ENCODE measurements around the gene BRCC3. TPM values are rescaled to one million over a fixed set of nuclear protein-coding genes. Genes with fewer than 3 reads are reported as not detected.

BRCC3 gene
- polyA plus RNA-seq, 4 donors = 14.3 to 29.8 (median 24.1) TPM

- DNase-seq = no peak
- WGBS, 3 donors = 72 to 90% (median 75%) methylated on average over 1 of the region's 1 CpG
- Histone ChIP-seq H3K36me3 (ENCODE audit: control insufficient read depth in 3 of 3, insufficient read depth in 2 of 3, low read depth in 1 of 3, low read length in 3 of 3) (no peaks in the 10 kb centered on the region), H3K27me3 (ENCODE audit: control insufficient read depth in 3 of 3, insufficient read depth in 3 of 3, low read length in 3 of 3) (no peaks in the 10 kb centered on the region), H3K9me3 (ENCODE audit: control insufficient read depth in 2 of 2, insufficient read depth in 1 of 2, low read depth in 1 of 2, low read length in 1 of 2) (no peaks in the 10 kb centered on the region), H3K4me1 (ENCODE audit: control insufficient read depth in 3 of 3, insufficient read depth in 2 of 3, low read depth in 1 of 3, low read length in 2 of 3) (no peaks in the 10 kb centered on the region), H3K27ac (ENCODE audit: low read depth in 1 of 3, low read length in 2 of 3) (no peak overlapping the region), H3K4me3 (ENCODE audit: low read depth in 1 of 3, low read length in 3 of 3) (no peak overlapping the region)
- FAIRE-seq = no peak
Observed at GRCh38 chrX:155069414-155069813, 1.9 kb upstream of the BRCC3 start.

- Histone ChIP-seq H3K36me3 (ENCODE audit: control insufficient read depth in 3 of 3, insufficient read depth in 2 of 3, low read depth in 1 of 3, low read length in 3 of 3) (no peaks in the 10 kb centered on the region), H3K4me1 (ENCODE audit: control insufficient read depth in 3 of 3, insufficient read depth in 2 of 3, low read depth in 1 of 3, low read length in 2 of 3) (no peaks in the 10 kb centered on the region), H3K27me3 (ENCODE audit: control insufficient read depth in 3 of 3, insufficient read depth in 3 of 3, low read length in 3 of 3) (no peaks in the 10 kb centered on the region), H3K4me3 (ENCODE audit: low read depth in 1 of 3, low read length in 3 of 3) (peak overlapping the region in 2 of 3 donors; percentile 66 to 87), H3K9me3 (ENCODE audit: control insufficient read depth in 2 of 2, insufficient read depth in 1 of 2, low read depth in 1 of 2, low read length in 1 of 2) (no peaks in the 10 kb centered on the region), H3K27ac (ENCODE audit: low read depth in 1 of 3, low read length in 2 of 3) (peak overlapping the region in 1 of 3 donors; percentile 84)
- FAIRE-seq (no peak), DNase-seq (peak; percentile 18 to 23)
- WGBS, 3 donors = 4 to 31% (median 6%) methylated on average over 12 of the region's 12 CpGs
Observed at GRCh38 chrX:155070038-155070437, 1.3 kb upstream of the BRCC3 start.

- FAIRE-seq (no peak), DNase-seq (no peak)
- H3K27ac ChIP-seq (ENCODE audit: low read depth in 1 of 3, low read length in 2 of 3) = peak overlapping the region; percentile 74 to 94 (median 84)
- no peaks in the 10 kb centered on the region for H3K9me3 ChIP-seq (ENCODE audit: control insufficient read depth in 2 of 2, insufficient read depth in 1 of 2, low read depth in 1 of 2, low read length in 1 of 2)
- H3K36me3 ChIP-seq (ENCODE audit: control insufficient read depth in 3 of 3, insufficient read depth in 2 of 3, low read depth in 1 of 3, low read length in 3 of 3) = no peaks in the 10 kb centered on the region
- WGBS, 3 donors = 1 to 45% (median 3%) methylated on average over 16 of the region's 16 CpGs
- H3K27me3 ChIP-seq (ENCODE audit: control insufficient read depth in 3 of 3, insufficient read depth in 3 of 3, low read length in 3 of 3) = no peaks in the 10 kb centered on the region
- H3K4me3 ChIP-seq (ENCODE audit: low read depth in 1 of 3, low read length in 3 of 3) = peak overlapping the region; percentile 53 to 87 (median 66)
- no peaks in the 10 kb centered on the region for H3K4me1 ChIP-seq (ENCODE audit: control insufficient read depth in 3 of 3, insufficient read depth in 2 of 3, low read depth in 1 of 3, low read length in 2 of 3)
Observed at GRCh38 chrX:155070663-155070974, 689 bp upstream of the BRCC3 start.

GRCh38 chrX:155071694-155072280 lies 479 bp downstream of the BRCC3 start:
- H3K4me3 ChIP-seq (ENCODE audit: low read depth in 1 of 3, low read length in 3 of 3) = peak overlapping the region; percentile 60 to 80 (median 69)
- WGBS, 3 donors = 1 to 44% (median 7%) methylated on average over 17 to 25 of the region's 25 CpGs
- peaks cover 0 to 3% (median 0%) of the 10 kb centered on the region in 3 donors for H3K36me3 ChIP-seq (ENCODE audit: control insufficient read depth in 3 of 3, insufficient read depth in 2 of 3, low read depth in 1 of 3, low read length in 3 of 3)
- H3K9me3 ChIP-seq (ENCODE audit: control insufficient read depth in 2 of 2, insufficient read depth in 1 of 2, low read depth in 1 of 2, low read length in 1 of 2) = no peaks in the 10 kb centered on the region
- no peaks in the 10 kb centered on the region for H3K27me3 ChIP-seq (ENCODE audit: control insufficient read depth in 3 of 3, insufficient read depth in 3 of 3, low read length in 3 of 3)
- FAIRE-seq (no peak), DNase-seq (peak in 1 of 2 donors; percentile 13)
- peak overlapping the region; percentile 4 to 94 (median 81) for H3K27ac ChIP-seq (ENCODE audit: low read depth in 1 of 3, low read length in 2 of 3)
- no peaks in the 10 kb centered on the region for H3K4me1 ChIP-seq (ENCODE audit: control insufficient read depth in 3 of 3, insufficient read depth in 2 of 3, low read depth in 1 of 3, low read length in 2 of 3)

- Histone ChIP-seq H3K4me3 (ENCODE audit: low read depth in 1 of 3, low read length in 3 of 3) (no peak overlapping the region), H3K27me3 (ENCODE audit: control insufficient read depth in 3 of 3, insufficient read depth in 3 of 3, low read length in 3 of 3) (no peaks in the 10 kb centered on the region), H3K27ac (ENCODE audit: low read depth in 1 of 3, low read length in 2 of 3) (no peak overlapping the region), H3K4me1 (ENCODE audit: control insufficient read depth in 3 of 3, insufficient read depth in 2 of 3, low read depth in 1 of 3, low read length in 2 of 3) (no peaks in the 10 kb centered on the region), H3K9me3 (ENCODE audit: control insufficient read depth in 2 of 2, insufficient read depth in 1 of 2, low read depth in 1 of 2, low read length in 1 of 2) (no peaks in the 10 kb centered on the region), H3K36me3 (ENCODE audit: control insufficient read depth in 3 of 3, insufficient read depth in 2 of 3, low read depth in 1 of 3, low read length in 3 of 3) (peaks cover 0 to 7% (median 0%) of the 10 kb centered on the region in 3 donors)
- DNase-seq (peak; percentile 8 to 42), FAIRE-seq (no peak)
- WGBS, 3 donors = 83 to 89% (median 84%) methylated on average over 23 to 24 of the region's 24 CpGs
Observed at GRCh38 chrX:155086202-155086840, 15.0 kb downstream of the BRCC3 start.

GRCh38 chrX:155086961-155087735 lies 15.8 kb downstream of the BRCC3 start:
- no peak overlapping the region for H3K27ac ChIP-seq (ENCODE audit: low read depth in 1 of 3, low read length in 2 of 3)
- H3K4me3 ChIP-seq (ENCODE audit: low read depth in 1 of 3, low read length in 3 of 3) = no peak overlapping the region
- no peaks in the 10 kb centered on the region for H3K27me3 ChIP-seq (ENCODE audit: control insufficient read depth in 3 of 3, insufficient read depth in 3 of 3, low read length in 3 of 3)
- FAIRE-seq = no peak
- no peaks in the 10 kb centered on the region for H3K4me1 ChIP-seq (ENCODE audit: control insufficient read depth in 3 of 3, insufficient read depth in 2 of 3, low read depth in 1 of 3, low read length in 2 of 3)
- H3K9me3 ChIP-seq (ENCODE audit: control insufficient read depth in 2 of 2, insufficient read depth in 1 of 2, low read depth in 1 of 2, low read length in 1 of 2) = no peaks in the 10 kb centered on the region
- no peak for DNase-seq
- WGBS, 3 donors = 91 to 97% (median 96%) methylated on average over 22 to 26 of the region's 26 CpGs
- peaks cover 0 to 7% (median 0%) of the 10 kb centered on the region in 3 donors for H3K36me3 ChIP-seq (ENCODE audit: control insufficient read depth in 3 of 3, insufficient read depth in 2 of 3, low read depth in 1 of 3, low read length in 3 of 3)

GRCh38 chrX:155094468-155095061 lies 23.3 kb downstream of the BRCC3 start:
- Histone ChIP-seq H3K27me3 (ENCODE audit: control insufficient read depth in 3 of 3, insufficient read depth in 3 of 3, low read length in 3 of 3) (no peaks in the 10 kb centered on the region), H3K27ac (ENCODE audit: low read depth in 1 of 3, low read length in 2 of 3) (no peak overlapping the region), H3K9me3 (ENCODE audit: control insufficient read depth in 2 of 2, insufficient read depth in 1 of 2, low read depth in 1 of 2, low read length in 1 of 2) (no peaks in the 10 kb centered on the region), H3K36me3 (ENCODE audit: control insufficient read depth in 3 of 3, insufficient read depth in 2 of 3, low read depth in 1 of 3, low read length in 3 of 3) (peaks cover 0 to 3% (median 0%) of the 10 kb centered on the region in 3 donors), H3K4me3 (ENCODE audit: low read depth in 1 of 3, low read length in 3 of 3) (no peak overlapping the region), H3K4me1 (ENCODE audit: control insufficient read depth in 3 of 3, insufficient read depth in 2 of 3, low read depth in 1 of 3, low read length in 2 of 3) (no peaks in the 10 kb centered on the region)
- DNase-seq = peak; percentile 15 to 24
- no peak for FAIRE-seq
- WGBS, 3 donors = 46 to 50% (median 48%) methylated on average over 4 of the region's 4 CpGs

GRCh38 chrX:155105919-155106318 lies 34.6 kb downstream of the BRCC3 start:
- H3K4me3 ChIP-seq (ENCODE audit: low read depth in 1 of 3, low read length in 3 of 3) = no peak overlapping the region
- no peak overlapping the region for H3K27ac ChIP-seq (ENCODE audit: low read depth in 1 of 3, low read length in 2 of 3)
- H3K9me3 ChIP-seq (ENCODE audit: control insufficient read depth in 2 of 2, insufficient read depth in 1 of 2, low read depth in 1 of 2, low read length in 1 of 2) = no peaks in the 10 kb centered on the region
- 85 to 100% (median 98%) methylated on average over 2 of the region's 2 CpGs for WGBS, 3 donors
- DNase-seq = no peak
- no peak for FAIRE-seq
- H3K36me3 ChIP-seq (ENCODE audit: control insufficient read depth in 3 of 3, insufficient read depth in 2 of 3, low read depth in 1 of 3, low read length in 3 of 3) = peaks cover 0 to 3% (median 0%) of the 10 kb centered on the region in 3 donors
- H3K4me1 ChIP-seq (ENCODE audit: control insufficient read depth in 3 of 3, insufficient read depth in 2 of 3, low read depth in 1 of 3, low read length in 2 of 3) = no peaks in the 10 kb centered on the region
- H3K27me3 ChIP-seq (ENCODE audit: control insufficient read depth in 3 of 3, insufficient read depth in 3 of 3, low read length in 3 of 3) = no peaks in the 10 kb centered on the region

Data from small intestine (tissue), 7 donors.